Ramos (cell line): ENCODE results near the gene SLX4IP.
"Not testable (repeated sequence)": the region's sequence is repeated elsewhere in the genome, so short reads cannot be mapped to it uniquely, and the experiment has no call there.

ENCODE experiments used
- in situ Hi-C: fragments of 300-500 bp; cut with MboI; formaldehyde crosslinking; loops from one replicate; pipeline ENCODE4 v1.14.3; 2022; ENCODE audit warnings: low sequenced_read_pairs; ENCODE audit not compliant: unreplicated experiment

The SLX4IP gene

GRCh38 chr20:10434832-10435812 is at the start of gene SLX4IP:
TSS of gene SLX4IP (plus strand) at chr20:10435305. CDS start at chr20:10458205, 22,900 bp downstream.
- in situ Hi-C loops = no loop called here

GRCh38 chr20:10385850-10386544 is 49.1 kb upstream of the SLX4IP start:
- in situ Hi-C loops = no loop called here

- in situ Hi-C loops = no loop called here
Measured at GRCh38 chr20:10387686-10388085, 47.4 kb upstream of the SLX4IP start.

GRCh38 chr20:10388597-10388996 is 46.5 kb upstream of the SLX4IP start:
- in situ Hi-C loops = no loop called here

GRCh38 chr20:10390709-10391108 is 44.4 kb upstream of the SLX4IP start:
- in situ Hi-C loops = no loop called here

GRCh38 chr20:10394752-10395151 is 40.4 kb upstream of the SLX4IP start:
- in situ Hi-C loops = not testable (repeated sequence)

GRCh38 chr20:10398834-10399369 is 36.2 kb upstream of the SLX4IP start:
- in situ Hi-C loops = no loop called here

GRCh38 chr20:10402938-10403608 is 32.0 kb upstream of the SLX4IP start:
- in situ Hi-C loops = no loop called here

GRCh38 chr20:10404023-10404628 is 31.0 kb upstream of the SLX4IP start:
- in situ Hi-C loops = no loop called here

GRCh38 chr20:10404959-10405530 is 30.1 kb upstream of the SLX4IP start:
- in situ Hi-C loops = no loop called here

- in situ Hi-C loops = no loop called here
Measured at GRCh38 chr20:10408108-10408813, 26.8 kb upstream of the SLX4IP start.

- in situ Hi-C loops = no loop called here
Measured at GRCh38 chr20:10411673-10412072, 23.4 kb upstream of the SLX4IP start.

- in situ Hi-C loops = no loop called here
Measured at GRCh38 chr20:10412591-10413408, 22.3 kb upstream of the SLX4IP start.

GRCh38 chr20:10415013-10415650 is 20.0 kb upstream of the SLX4IP start:
- in situ Hi-C loops = no loop called here

- in situ Hi-C loops = not testable (repeated sequence)
Measured at GRCh38 chr20:10417218-10417617, 17.9 kb upstream of the SLX4IP start.

- in situ Hi-C loops = no loop called here
Measured at GRCh38 chr20:10419550-10420133, 15.5 kb upstream of the SLX4IP start.

- in situ Hi-C loops = no loop called here
Measured at GRCh38 chr20:10423735-10424134, 11.4 kb upstream of the SLX4IP start.
